ENCODE results near the gene NANOS3.
A peak's percentile ranks its signal among the peaks of the same experiment; 100 is the strongest.

NANOS3 gene

DNA sequence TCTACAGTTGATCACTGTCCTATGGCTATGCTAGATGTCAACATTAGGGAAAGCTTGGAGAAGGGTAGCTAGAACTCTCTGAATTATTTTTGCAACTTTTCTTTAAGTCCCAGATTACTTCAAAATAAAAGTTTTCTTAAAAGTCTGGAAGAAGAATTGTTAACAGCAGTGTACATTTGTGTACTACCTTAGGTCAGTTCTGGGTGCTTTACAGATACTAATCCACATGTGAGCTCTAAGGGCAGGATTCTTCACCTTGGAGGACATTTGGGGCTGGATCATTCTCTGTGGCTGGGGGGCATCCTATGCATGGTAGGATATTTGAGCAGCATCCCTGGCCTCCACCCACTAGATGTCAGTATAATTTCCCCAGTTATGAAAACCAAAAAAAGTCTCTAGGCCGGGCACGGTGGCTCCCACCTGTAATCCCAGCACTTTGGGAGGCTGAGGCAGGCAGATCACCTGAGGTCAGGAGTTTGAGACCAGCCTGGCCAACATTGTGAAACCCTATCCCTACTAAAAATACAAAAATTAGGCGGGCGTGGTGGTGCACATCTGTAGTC lies 26.1 kb downstream of the NANOS3 start:
- Histone ChIP-seq H3K27ac (ENCODE audit: low read depth, low read length) (no peak overlapping the region), H3K27me3 (ENCODE audit: control insufficient read depth, low read length) (no peaks in the 10 kb centered on the region), H3K79me2 (ENCODE audit: control insufficient read depth, low read length) (peaks cover 17% of the 10 kb centered on the region), H3K4me3 (ENCODE audit: low read length) (no peak overlapping the region), H3F3A (ENCODE audit: control insufficient read depth, insufficient read depth) (no peaks in the 10 kb centered on the region), H3K4me2 (ENCODE audit: low read length) (0 out of 2 replicates have a peak overlapping the region, but pooled peaks have one; percentile 12), H3K4me1 (ENCODE audit: control insufficient read depth, low read length) (peaks cover 27% of the 10 kb centered on the region), H3K9me3 (ENCODE audit: control insufficient read depth, insufficient read depth, low read length) (no peaks in the 10 kb centered on the region), H3K36me3 (ENCODE audit: control insufficient read depth, low read length) (no peaks in the 10 kb centered on the region), H4K20me1 (ENCODE audit: control insufficient read depth, insufficient read depth, low read depth, low read length) (no peaks in the 10 kb centered on the region), H3K9me2 (replicated peaks; ENCODE audit: control insufficient read depth, low read length) (no peaks in the 10 kb centered on the region)
- TF ChIP-seq, protein P1, sequence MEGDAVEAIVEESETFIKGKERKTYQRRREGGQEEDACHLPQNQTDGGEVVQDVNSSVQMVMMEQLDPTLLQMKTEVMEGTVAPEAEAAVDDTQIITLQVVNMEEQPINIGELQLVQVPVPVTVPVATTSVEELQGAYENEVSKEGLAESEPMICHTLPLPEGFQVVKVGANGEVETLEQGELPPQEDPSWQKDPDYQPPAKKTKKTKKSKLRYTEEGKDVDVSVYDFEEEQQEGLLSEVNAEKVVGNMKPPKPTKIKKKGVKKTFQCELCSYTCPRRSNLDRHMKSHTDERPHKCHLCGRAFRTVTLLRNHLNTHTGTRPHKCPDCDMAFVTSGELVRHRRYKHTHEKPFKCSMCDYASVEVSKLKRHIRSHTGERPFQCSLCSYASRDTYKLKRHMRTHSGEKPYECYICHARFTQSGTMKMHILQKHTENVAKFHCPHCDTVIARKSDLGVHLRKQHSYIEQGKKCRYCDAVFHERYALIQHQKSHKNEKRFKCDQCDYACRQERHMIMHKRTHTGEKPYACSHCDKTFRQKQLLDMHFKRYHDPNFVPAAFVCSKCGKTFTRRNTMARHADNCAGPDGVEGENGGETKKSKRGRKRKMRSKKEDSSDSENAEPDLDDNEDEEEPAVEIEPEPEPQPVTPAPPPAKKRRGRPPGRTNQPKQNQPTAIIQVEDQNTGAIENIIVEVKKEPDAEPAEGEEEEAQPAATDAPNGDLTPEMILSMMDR (IDR thresholded peaks at IDR 0.05; ENCODE audit: low read depth, low read length, poor library complexity, severe bottlenecking): peak; percentile 75
- TF ChIP-seq EZH2phosphoT487 (IDR thresholded peaks at IDR 0.05; ENCODE audit: borderline replicate concordance, low read length): no peak

DNA sequence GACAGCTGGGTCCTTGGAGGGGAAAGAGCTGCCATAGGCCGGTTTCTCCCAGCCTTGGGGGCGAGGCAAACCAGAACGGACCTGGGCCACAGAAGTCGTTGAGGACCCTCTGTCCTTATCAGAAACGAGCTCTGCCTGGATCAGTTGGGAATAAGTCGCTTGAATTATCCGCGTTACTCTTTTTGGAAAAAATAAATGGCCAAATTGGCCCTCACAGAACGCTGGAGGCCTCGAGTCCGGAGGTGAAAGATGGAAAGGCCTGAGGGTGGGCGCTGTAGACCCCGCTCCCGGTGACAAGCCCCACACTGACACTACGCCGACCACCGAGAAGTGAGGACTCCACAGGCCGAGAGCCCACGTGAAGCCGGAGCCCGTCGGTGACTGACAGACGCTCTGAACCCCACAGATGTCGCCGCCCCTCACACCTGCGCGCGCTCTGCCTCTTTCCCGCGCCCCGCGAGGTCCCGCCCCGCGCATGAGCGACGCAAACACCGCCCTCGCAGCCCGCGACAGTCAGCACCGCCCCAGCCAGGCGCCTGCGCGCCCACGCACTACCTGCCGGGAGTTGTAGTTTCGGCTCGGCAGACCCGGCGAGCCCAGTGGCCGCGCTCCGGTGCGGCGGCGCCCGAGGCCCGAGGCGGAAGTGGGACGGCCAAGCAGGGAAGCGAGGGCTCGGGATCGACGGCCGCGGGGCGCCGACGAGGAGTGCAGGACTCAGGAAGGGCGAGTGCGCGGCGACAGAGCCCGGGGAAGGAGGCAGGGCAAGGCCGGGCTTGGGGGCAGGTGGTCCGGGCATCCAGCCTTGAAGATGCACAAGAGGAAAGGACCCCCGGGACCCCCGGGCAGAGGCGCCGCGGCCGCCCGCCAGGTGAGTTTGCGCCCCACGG lies 28.9 kb downstream of the NANOS3 start, which contains the start of the genes BRME1 and CC2D1A:
BRME1 (minus strand) TSS at position 484 of the 887 bp plus-strand sequence. CDS start 1,225 bp downstream, outside the sequence.
CC2D1A (plus strand) TSS at position 568 of the 887 bp plus-strand sequence; CDS start at position 809, 241 bp downstream.
- H3K4me1 ChIP-seq (ENCODE audit: control insufficient read depth, low read length): peaks cover 27% of the 10 kb centered on the region

DNA sequence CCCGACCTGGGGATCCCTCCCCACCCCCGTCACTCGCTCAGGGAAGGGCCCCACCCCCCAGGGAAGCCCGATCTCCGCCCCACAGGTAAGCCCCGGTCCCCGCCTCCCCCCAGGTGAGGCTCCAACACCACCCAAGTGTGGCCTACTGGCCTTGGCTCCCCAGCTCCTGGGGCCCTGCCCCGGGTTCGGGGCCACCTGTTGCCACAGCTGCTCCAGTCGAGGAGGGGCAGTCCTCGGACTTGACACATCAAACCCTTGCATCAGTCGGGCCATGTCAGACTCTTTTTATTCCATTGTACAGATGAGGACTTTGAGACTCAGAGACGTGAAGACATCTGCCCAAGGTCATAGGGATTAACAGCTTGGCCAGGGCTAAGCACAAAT lies 29.6 kb downstream of the NANOS3 start:
- peaks cover 27% of the 10 kb centered on the region for H3K4me1 ChIP-seq (ENCODE audit: control insufficient read depth, low read length)
- no peaks in the 10 kb centered on the region for H3K9me2 ChIP-seq (replicated peaks; ENCODE audit: control insufficient read depth, low read length)
- H3F3A ChIP-seq (ENCODE audit: control insufficient read depth, insufficient read depth): no peaks in the 10 kb centered on the region
- TF ChIP-seq, protein P1 (IDR thresholded peaks at IDR 0.05; ENCODE audit: low read depth, low read length, poor library complexity, severe bottlenecking): no peak
- TF ChIP-seq EZH2phosphoT487 (IDR thresholded peaks at IDR 0.05; ENCODE audit: borderline replicate concordance, low read length): no peak
- H3K36me3 ChIP-seq (ENCODE audit: control insufficient read depth, low read length): peaks cover 13% of the 10 kb centered on the region
- H3K4me2 ChIP-seq (ENCODE audit: low read length): peak overlapping the region; percentile 80
- H3K79me2 ChIP-seq (ENCODE audit: control insufficient read depth, low read length): peaks cover 17% of the 10 kb centered on the region
- no peaks in the 10 kb centered on the region for H4K20me1 ChIP-seq (ENCODE audit: control insufficient read depth, insufficient read depth, low read depth, low read length)
- H3K27me3 ChIP-seq (ENCODE audit: control insufficient read depth, low read length): no peaks in the 10 kb centered on the region
- H3K9me3 ChIP-seq (ENCODE audit: control insufficient read depth, insufficient read depth, low read length): no peaks in the 10 kb centered on the region
- H3K27ac ChIP-seq (ENCODE audit: low read depth, low read length): peak overlapping the region; percentile 11; the same call in 1 of the 2 replicates
- peak overlapping the region; percentile 78 for H3K4me3 ChIP-seq (ENCODE audit: low read length)

More for the DNA sequence above, 28.9 kb downstream of the NANOS3 start, which contains the start of the genes BRME1 and CC2D1A:
- Histone ChIP-seq H3K79me2 (ENCODE audit: control insufficient read depth, low read length) (peaks cover 17% of the 10 kb centered on the region), H4K20me1 (ENCODE audit: control insufficient read depth, insufficient read depth, low read depth, low read length) (no peaks in the 10 kb centered on the region), H3K4me3 (ENCODE audit: low read length) (peak within 1 kb of the TSS; percentile 78), H3K27ac (ENCODE audit: low read depth, low read length) (peak within 1 kb of the TSS; percentile 11; the same call in 1 of the 2 replicates), H3F3A (ENCODE audit: control insufficient read depth, insufficient read depth) (no peaks in the 10 kb centered on the region), H3K4me2 (ENCODE audit: low read length) (peak within 1 kb of the TSS; percentile 80), H3K36me3 (ENCODE audit: control insufficient read depth, low read length) (peaks cover 12% of the 10 kb centered on the region), H3K9me2 (replicated peaks; ENCODE audit: control insufficient read depth, low read length) (no peaks in the 10 kb centered on the region), H3K9me3 (ENCODE audit: control insufficient read depth, insufficient read depth, low read length) (no peaks in the 10 kb centered on the region), H3K27me3 (ENCODE audit: control insufficient read depth, low read length) (no peaks in the 10 kb centered on the region)
- TF ChIP-seq EZH2phosphoT487 (IDR thresholded peaks at IDR 0.05; ENCODE audit: borderline replicate concordance, low read length): no peak
- TF ChIP-seq, protein P1 (IDR thresholded peaks at IDR 0.05; ENCODE audit: low read depth, low read length, poor library complexity, severe bottlenecking): no peak

All from DOHH2 (cell line).